ENCODE results near the gene ABCB6.

ABCB6 gene

DNA sequence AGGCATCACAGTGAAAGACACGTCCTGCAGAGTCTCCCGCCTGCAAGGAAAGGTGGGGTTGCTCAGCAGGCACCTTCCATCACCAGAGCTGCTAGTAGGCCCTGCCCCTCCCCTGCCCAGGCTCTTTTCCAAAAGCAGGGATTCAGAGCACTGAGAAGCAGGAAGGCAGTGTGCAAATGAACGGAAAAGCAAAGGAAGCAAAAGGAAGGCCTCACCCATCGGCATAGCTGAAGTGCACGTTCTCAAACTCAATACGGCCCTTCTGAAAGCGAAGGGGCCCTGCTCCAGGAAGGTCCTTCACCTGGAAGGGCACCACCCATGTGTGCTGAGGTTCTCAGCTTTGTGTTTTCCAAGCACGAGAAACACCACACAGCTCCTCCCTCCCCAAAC, 5.7 kb downstream of the ABCB6 start:
- H3K79me2 ChIP-seq (ENCODE audit: insufficient read depth, low read length), result no peaks in the 10 kb centered on the region
- no peak overlapping the region for H3K4me3 ChIP-seq (ENCODE audit: insufficient read depth, low read length, poor library complexity, severe bottlenecking)
- TF ChIP-seq, protein P1, sequence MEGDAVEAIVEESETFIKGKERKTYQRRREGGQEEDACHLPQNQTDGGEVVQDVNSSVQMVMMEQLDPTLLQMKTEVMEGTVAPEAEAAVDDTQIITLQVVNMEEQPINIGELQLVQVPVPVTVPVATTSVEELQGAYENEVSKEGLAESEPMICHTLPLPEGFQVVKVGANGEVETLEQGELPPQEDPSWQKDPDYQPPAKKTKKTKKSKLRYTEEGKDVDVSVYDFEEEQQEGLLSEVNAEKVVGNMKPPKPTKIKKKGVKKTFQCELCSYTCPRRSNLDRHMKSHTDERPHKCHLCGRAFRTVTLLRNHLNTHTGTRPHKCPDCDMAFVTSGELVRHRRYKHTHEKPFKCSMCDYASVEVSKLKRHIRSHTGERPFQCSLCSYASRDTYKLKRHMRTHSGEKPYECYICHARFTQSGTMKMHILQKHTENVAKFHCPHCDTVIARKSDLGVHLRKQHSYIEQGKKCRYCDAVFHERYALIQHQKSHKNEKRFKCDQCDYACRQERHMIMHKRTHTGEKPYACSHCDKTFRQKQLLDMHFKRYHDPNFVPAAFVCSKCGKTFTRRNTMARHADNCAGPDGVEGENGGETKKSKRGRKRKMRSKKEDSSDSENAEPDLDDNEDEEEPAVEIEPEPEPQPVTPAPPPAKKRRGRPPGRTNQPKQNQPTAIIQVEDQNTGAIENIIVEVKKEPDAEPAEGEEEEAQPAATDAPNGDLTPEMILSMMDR (IDR thresholded peaks at IDR 0.05; ENCODE audit: insufficient read depth, low read length, poor library complexity, severe bottlenecking), result no peak
- TF ChIP-seq EZH2phosphoT487 (conservative IDR thresholded peaks at IDR 0.05; ENCODE audit: low read length), result no peak
- H3F3A ChIP-seq (ENCODE audit: insufficient read depth), result no peaks in the 10 kb centered on the region
- no peaks in the 10 kb centered on the region for H3K9me3 ChIP-seq (ENCODE audit: insufficient read depth, low read length)
- no peaks in the 10 kb centered on the region for H4K20me1 ChIP-seq (ENCODE audit: low read depth, low read length)
- no peak overlapping the region for H3K27ac ChIP-seq (ENCODE audit: low read depth, low read length)
- no peak overlapping the region for H3K4me2 ChIP-seq (ENCODE audit: low read depth, low read length, poor library complexity, severe bottlenecking)
- H2AFZ ChIP-seq (ENCODE audit: low read depth, low read length, severe bottlenecking), result no peak overlapping the region
- H3K9me2 ChIP-seq (replicated peaks; ENCODE audit: insufficient read depth, low read length), result no peaks in the 10 kb centered on the region
- no peaks in the 10 kb centered on the region for H3K27me3 ChIP-seq (ENCODE audit: low read length)
- H3K36me3 ChIP-seq (ENCODE audit: low read length), result no peaks in the 10 kb centered on the region
- H3K9ac ChIP-seq (ENCODE audit: low read length), result no peak overlapping the region

DNA sequence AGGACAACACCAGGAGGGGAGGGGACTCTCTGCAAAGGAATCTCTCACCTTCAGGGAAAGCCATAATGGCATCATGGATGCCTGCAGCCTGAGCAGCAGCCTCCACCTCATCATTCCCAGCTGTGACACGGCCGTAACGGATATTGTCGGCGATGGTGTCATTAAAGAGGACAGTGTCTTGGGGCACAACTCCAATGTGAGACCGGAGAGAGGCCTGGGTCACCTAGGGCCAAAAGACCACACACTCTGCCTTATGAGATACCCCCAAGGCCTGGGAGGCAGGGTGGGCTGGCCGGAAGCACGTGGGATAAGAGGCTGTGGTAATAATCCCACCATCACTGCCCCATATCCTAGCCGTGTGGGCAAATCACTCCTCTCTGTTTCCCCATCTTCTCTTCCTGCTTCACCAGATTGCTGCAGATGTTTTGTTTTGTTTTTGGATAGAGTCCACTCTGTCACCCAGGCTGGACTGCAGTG, 7.8 kb downstream of the ABCB6 start:
- H3K9me3 ChIP-seq (ENCODE audit: insufficient read depth, low read length), result no peaks in the 10 kb centered on the region
- H3F3A ChIP-seq (ENCODE audit: insufficient read depth), result no peaks in the 10 kb centered on the region
- TF ChIP-seq EZH2phosphoT487 (conservative IDR thresholded peaks at IDR 0.05; ENCODE audit: low read length), result no peak
- TF ChIP-seq, protein P1 (IDR thresholded peaks at IDR 0.05; ENCODE audit: insufficient read depth, low read length, poor library complexity, severe bottlenecking), result no peak
- no peaks in the 10 kb centered on the region for H3K27me3 ChIP-seq (ENCODE audit: low read length)
- H3K79me2 ChIP-seq (ENCODE audit: insufficient read depth, low read length), result no peaks in the 10 kb centered on the region
- H3K9me2 ChIP-seq (replicated peaks; ENCODE audit: insufficient read depth, low read length), result no peaks in the 10 kb centered on the region
- H3K27ac ChIP-seq (ENCODE audit: low read depth, low read length), result no peak overlapping the region
- no peak overlapping the region for H3K4me3 ChIP-seq (ENCODE audit: insufficient read depth, low read length, poor library complexity, severe bottlenecking)
- no peak overlapping the region for H3K9ac ChIP-seq (ENCODE audit: low read length)
- no peak overlapping the region for H2AFZ ChIP-seq (ENCODE audit: low read depth, low read length, severe bottlenecking)
- H4K20me1 ChIP-seq (ENCODE audit: low read depth, low read length), result no peaks in the 10 kb centered on the region
- H3K36me3 ChIP-seq (ENCODE audit: low read length), result no peaks in the 10 kb centered on the region
- no peak overlapping the region for H3K4me2 ChIP-seq (ENCODE audit: low read depth, low read length, poor library complexity, severe bottlenecking)

DNA sequence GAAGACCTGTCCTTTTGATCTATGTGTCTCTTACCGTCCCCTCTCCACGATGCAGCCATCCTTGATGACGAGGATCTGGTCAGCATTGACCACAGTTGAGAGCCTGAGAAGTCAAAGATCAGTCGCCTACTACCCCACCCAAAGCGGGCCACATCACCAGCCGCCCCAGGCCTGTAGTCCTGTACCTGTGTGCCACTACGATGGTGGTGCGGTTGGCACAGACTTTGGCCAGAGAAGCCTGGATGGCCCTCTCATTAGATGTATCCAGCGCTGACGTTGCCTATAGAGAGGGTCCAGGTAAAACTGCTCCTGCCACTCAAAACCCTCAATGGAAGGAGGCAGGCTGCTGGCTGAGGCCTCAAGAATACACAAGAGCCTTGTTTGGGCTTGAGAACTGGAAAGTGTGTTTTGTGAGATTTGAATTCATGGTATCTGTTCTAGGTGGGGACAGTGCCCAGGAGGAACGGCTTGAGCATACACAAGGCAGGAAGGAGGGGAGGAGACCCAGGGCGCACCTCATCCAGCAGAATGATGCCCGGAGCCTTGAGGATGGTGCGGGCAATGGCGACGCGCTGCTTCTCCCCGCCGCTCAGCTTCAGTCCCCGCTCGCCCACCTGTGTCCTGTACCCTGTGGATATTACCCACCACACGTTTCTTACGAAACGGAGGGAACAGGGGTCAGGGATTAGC, 8.4 kb downstream of the ABCB6 start:
- H3F3A ChIP-seq (ENCODE audit: insufficient read depth), result no peaks in the 10 kb centered on the region
- no peak overlapping the region for H3K9ac ChIP-seq (ENCODE audit: low read length)
- no peaks in the 10 kb centered on the region for H3K79me2 ChIP-seq (ENCODE audit: insufficient read depth, low read length)
- no peak overlapping the region for H3K4me2 ChIP-seq (ENCODE audit: low read depth, low read length, poor library complexity, severe bottlenecking)
- TF ChIP-seq, protein P1 (IDR thresholded peaks at IDR 0.05; ENCODE audit: insufficient read depth, low read length, poor library complexity, severe bottlenecking), result no peak
- TF ChIP-seq EZH2phosphoT487 (conservative IDR thresholded peaks at IDR 0.05; ENCODE audit: low read length), result no peak
- no peaks in the 10 kb centered on the region for H3K27me3 ChIP-seq (ENCODE audit: low read length)
- H3K9me3 ChIP-seq (ENCODE audit: insufficient read depth, low read length), result no peaks in the 10 kb centered on the region
- H4K20me1 ChIP-seq (ENCODE audit: low read depth, low read length), result no peaks in the 10 kb centered on the region
- H2AFZ ChIP-seq (ENCODE audit: low read depth, low read length, severe bottlenecking), result no peak overlapping the region
- no peak overlapping the region for H3K4me3 ChIP-seq (ENCODE audit: insufficient read depth, low read length, poor library complexity, severe bottlenecking)
- H3K9me2 ChIP-seq (replicated peaks; ENCODE audit: insufficient read depth, low read length), result no peaks in the 10 kb centered on the region
- no peaks in the 10 kb centered on the region for H3K36me3 ChIP-seq (ENCODE audit: low read length)
- no peak overlapping the region for H3K27ac ChIP-seq (ENCODE audit: low read depth, low read length)
